Activated T-helper 1 cell treated with anti-CD3 and anti-CD28 coated beads, Interleukin-12 subunit alpha, Interleukin-12 subunit beta, Interleukin-2, Interleukin-4 antibody, amounts not matched to agents 30 ng/mL and 10 ng/mL and 1 ng/mL, durations not matched to agents 14 hours and 24 hours and 36 hours (primary cell): ENCODE measurements around the gene MAGI1. TPM values are rescaled to one million over a fixed set of nuclear protein-coding genes. Genes with fewer than 3 reads are reported as not detected.
"Not testable (repeated sequence)": the region's sequence is repeated elsewhere in the genome, so short reads cannot be mapped to it uniquely, and the experiment has no call there.

ENCODE experiments used
- DNase-seq: peaks from one replicate; pipeline ENCODE4 v3.0.0; 2021; ENCODE audit warnings: low spot score
- H3K27ac Mint-ChIP-seq: one replicate; pipeline ENCODE4 v1.8.0; 2021; ENCODE audit warnings: mild to moderate bottlenecking, mixed read lengths
- H3K27me3 Mint-ChIP-seq: one replicate; pipeline ENCODE4 v1.8.0; 2022; ENCODE audit warnings: mild to moderate bottlenecking, moderate library complexity, mixed read lengths; ENCODE audit not compliant: insufficient read depth
- H3K36me3 Mint-ChIP-seq: one replicate; pipeline ENCODE4 v1.8.0; 2021; ENCODE audit warnings: low read depth, mixed read lengths
- H3K4me1 Mint-ChIP-seq: one replicate; pipeline ENCODE4 v1.8.0; 2021; ENCODE audit warnings: low read depth, mixed read lengths
- H3K4me3 Mint-ChIP-seq: one replicate; pipeline ENCODE4 v1.8.0; 2021; ENCODE audit warnings: mild to moderate bottlenecking, moderate library complexity, mixed read lengths
- H3K9me3 Mint-ChIP-seq: one replicate; pipeline ENCODE4 v1.8.0; 2021; ENCODE audit warnings: mixed read lengths
- intact Hi-C: fragments of 100-400 bp; cut with micrococcal nuclease; formaldehyde crosslinking; loops from one replicate; pipeline ENCODE4 v1.15.1; 2024
- total RNA-seq: library from RNA; stranded (reverse); gene quantifications from 2 replicates; pipeline ENCODE4 v1.2.3, GENCODE V29; 2022

The MAGI1 gene
- total RNA-seq, 1 donor from 2014 or later: 0.75 TPM

DNA sequence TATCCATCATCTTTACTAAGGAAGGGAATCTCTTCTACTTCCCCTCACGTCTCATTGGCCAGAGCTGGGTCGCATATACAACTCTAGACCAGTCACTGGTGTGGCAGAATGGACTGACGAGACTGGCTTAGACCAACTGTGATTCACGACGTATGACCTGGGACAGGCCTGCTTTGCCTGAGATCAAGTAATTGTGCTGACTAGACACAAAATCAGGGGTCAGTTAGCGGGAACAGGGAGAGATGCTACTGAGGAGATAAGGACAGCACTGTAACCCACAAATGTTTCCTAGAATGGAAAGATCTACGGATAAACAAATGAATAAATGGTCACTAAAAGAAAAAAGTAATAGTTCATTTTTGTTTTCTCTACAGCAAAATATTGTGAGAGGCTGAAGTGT lies 308.3 kb downstream of the MAGI1 start:
- Mint-ChIP-seq H3K27ac (no peak overlapping the region), H3K4me3 (no peak overlapping the region), H3K27me3 (peaks cover 2% of the 10 kb centered on the region), H3K4me1 (no peaks in the 10 kb centered on the region), H3K36me3 (no peaks in the 10 kb centered on the region), H3K9me3 (no peaks in the 10 kb centered on the region)
- DNase-seq: no peak
- intact Hi-C loops: no loop called here

DNA sequence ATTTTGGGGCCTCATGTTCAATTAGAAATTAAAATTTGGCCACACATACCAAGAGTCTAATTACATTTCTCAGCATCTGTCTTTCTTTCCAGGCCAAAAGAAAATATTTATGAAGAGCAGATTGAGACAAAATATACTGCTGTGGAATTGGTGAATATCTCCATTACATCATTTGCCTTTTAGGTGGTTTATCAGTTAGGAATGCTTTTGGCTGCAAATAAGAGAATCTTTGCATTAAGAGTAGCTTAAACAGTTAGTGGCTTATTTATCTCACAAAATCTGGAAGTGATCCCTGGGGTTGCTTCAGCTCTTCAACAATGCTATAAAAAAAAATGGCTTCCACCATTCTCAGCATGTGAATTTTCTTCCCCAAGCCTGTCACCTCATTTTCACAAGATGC lies 308.7 kb downstream of the MAGI1 start:
- Mint-ChIP-seq H3K9me3 (no peaks in the 10 kb centered on the region), H3K36me3 (no peaks in the 10 kb centered on the region), H3K27me3 (peaks cover 2% of the 10 kb centered on the region), H3K27ac (no peak overlapping the region), H3K4me1 (no peaks in the 10 kb centered on the region), H3K4me3 (no peak overlapping the region)
- intact Hi-C loops: no loop called here
- DNase-seq: no peak

DNA sequence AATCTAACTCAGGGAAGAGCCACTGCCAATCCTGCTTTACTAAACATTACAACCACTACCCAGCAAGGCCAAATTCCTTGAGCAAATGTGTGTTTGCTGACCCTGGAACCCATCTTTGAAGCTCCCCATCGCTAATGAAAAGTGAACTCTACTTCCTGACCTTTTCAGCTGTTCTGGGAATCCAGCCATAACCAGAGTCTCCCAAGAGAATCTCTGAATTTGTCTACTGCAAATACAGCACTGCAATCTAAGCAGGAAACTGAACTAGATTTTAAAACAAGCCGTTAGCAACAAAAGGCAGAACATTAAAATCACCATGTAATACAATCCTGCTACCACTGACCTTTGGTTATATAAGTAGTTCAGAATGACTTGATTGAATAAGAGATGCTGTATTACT lies 309.2 kb downstream of the MAGI1 start:
- no peak for DNase-seq
- no peaks in the 10 kb centered on the region for H3K36me3 Mint-ChIP-seq
- H3K27me3 Mint-ChIP-seq: peaks cover 2% of the 10 kb centered on the region
- no peaks in the 10 kb centered on the region for H3K4me1 Mint-ChIP-seq
- H3K27ac Mint-ChIP-seq: no peak overlapping the region
- H3K9me3 Mint-ChIP-seq: no peaks in the 10 kb centered on the region
- intact Hi-C loops: no loop called here
- H3K4me3 Mint-ChIP-seq: no peak overlapping the region

DNA sequence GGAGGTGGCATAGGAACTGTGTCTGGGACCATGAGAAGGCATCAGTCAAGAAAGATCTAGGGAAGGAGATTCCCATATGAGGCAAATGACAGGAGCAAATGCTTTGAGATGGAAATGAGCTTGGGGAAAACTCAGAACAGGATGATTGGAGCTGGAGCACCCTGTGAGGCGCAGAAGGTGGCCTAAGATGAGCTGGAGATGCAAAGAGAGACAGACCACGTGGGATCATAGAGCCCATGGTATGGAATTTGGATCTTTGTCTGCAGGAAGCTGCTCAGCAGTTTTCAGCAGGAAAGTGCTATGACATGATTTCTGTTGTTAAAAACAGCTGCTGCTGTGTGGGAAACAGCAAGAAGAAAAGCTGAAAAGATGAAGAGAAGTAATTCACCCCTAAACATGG lies 310.6 kb downstream of the MAGI1 start:
- Mint-ChIP-seq H3K4me3 (no peak overlapping the region), H3K36me3 (no peaks in the 10 kb centered on the region), H3K4me1 (no peaks in the 10 kb centered on the region), H3K9me3 (no peaks in the 10 kb centered on the region), H3K27me3 (no peaks in the 10 kb centered on the region), H3K27ac (no peak overlapping the region)
- intact Hi-C loops: no loop called here
- no peak for DNase-seq

DNA sequence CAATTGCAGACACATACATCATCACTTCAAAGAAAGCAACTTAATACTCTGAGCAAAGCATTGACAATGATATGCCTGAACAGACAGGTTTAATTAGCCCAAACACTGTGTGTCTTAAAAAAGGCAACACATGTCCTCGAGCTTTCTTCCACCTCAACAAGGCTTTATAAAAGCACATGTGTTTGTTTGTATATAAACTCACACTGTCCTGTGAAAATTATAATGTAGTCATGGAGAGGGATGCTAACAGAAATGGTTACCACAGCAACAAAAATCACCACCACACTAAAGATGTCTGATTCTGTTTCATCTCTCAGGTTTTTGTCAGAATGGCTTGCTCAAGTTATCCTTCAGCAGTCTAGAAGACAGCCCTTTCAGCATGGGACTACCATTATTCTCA lies 314.7 kb downstream of the MAGI1 start:
- H3K27ac Mint-ChIP-seq: no peak overlapping the region

DNA sequence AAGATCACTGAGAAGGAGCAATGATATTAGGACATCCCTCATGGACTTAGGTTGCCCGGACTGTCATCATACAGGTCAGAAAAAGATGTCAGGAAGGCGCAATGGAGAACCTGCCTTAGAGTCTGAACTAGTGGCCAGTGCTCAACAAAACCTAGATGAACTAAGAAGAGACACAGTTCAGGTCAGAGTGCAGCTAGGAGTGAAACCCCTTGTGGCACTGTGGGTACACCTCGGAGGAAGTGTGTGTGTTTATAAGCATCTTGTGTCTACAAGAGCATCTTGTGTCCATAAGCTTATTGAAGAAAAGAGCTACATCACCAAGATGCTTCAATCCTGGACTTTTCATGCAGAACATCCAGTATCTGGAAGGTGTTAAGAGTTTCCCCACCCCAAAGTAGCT lies 315.7 kb downstream of the MAGI1 start:
- Mint-ChIP-seq H3K27ac (no peak overlapping the region), H3K4me1 (no peaks in the 10 kb centered on the region), H3K9me3 (no peaks in the 10 kb centered on the region), H3K36me3 (no peaks in the 10 kb centered on the region), H3K4me3 (no peak overlapping the region), H3K27me3 (no peaks in the 10 kb centered on the region)
- intact Hi-C loops: no loop called here
- no peak for DNase-seq

More for the DNA sequence above, 314.7 kb downstream of the MAGI1 start:
- Mint-ChIP-seq H3K4me1 (no peaks in the 10 kb centered on the region), H3K9me3 (no peaks in the 10 kb centered on the region), H3K27me3 (no peaks in the 10 kb centered on the region), H3K4me3 (no peak overlapping the region), H3K36me3 (no peaks in the 10 kb centered on the region)
- intact Hi-C loops: no loop called here
- no peak for DNase-seq

DNA sequence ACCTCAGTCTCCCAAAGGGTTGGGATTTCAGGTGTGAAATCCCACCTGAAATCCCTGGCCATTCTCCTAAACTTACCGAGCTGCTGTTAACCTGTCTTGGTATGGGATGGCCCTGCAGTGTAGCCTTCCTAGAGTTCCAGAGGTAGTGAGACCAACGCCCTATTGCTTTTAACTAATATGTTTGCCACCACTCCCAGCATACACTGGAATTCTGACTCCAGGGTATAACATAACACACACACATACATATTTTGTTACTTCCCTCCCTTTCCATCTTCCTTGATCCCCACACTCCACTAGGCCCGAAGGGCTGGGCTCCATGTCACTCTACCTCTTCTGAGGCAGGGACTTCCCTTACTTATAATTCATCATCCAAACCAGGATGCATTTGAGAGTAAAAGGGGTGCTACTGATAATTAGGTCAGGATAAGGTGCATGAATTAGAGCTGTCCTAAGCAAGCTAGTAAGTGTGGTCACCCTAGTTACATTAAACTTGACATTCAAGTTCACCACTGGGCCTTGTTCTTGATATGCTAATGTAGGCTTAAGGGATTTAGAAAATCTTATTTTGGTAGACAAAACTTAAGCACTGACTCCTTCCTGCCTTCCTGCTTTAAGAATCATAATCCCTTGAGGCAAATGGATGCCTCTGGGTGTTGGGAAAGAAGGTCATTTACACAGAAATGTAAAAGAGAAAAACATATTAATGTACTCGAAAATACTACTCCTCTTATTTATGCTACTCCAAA lies 317.6 kb downstream of the MAGI1 start:
- Mint-ChIP-seq H3K4me1 (no peaks in the 10 kb centered on the region), H3K4me3 (no peak overlapping the region), H3K9me3 (no peaks in the 10 kb centered on the region), H3K27me3 (no peaks in the 10 kb centered on the region), H3K27ac (no peak overlapping the region), H3K36me3 (no peaks in the 10 kb centered on the region)
- no peak for DNase-seq
- intact Hi-C loops: no loop called here

DNA sequence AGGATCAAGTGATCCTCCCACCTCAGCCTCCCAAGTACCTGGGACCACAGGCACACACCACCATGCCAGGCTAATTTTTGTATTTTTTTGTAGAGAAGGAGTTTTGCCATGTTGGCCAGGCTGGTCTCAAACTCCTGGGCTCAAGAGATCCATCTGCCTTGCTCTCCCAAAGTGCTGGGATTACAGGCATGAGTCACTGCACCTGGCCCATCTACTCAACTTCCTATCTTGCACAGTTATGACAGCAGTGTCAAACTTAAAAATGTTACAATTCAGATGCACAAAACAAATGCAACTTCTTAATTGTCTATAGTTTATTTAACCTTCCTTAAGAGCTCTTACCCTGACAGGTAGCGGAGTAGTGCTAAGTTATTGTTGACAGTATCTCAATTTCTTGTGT lies 319.1 kb downstream of the MAGI1 start:
- H3K27me3 Mint-ChIP-seq, H3K36me3 Mint-ChIP-seq, H3K27ac Mint-ChIP-seq, DNase-seq, H3K9me3 Mint-ChIP-seq, H3K4me1 Mint-ChIP-seq, H3K4me3 Mint-ChIP-seq, intact Hi-C loops: not testable (repeated sequence)

DNA sequence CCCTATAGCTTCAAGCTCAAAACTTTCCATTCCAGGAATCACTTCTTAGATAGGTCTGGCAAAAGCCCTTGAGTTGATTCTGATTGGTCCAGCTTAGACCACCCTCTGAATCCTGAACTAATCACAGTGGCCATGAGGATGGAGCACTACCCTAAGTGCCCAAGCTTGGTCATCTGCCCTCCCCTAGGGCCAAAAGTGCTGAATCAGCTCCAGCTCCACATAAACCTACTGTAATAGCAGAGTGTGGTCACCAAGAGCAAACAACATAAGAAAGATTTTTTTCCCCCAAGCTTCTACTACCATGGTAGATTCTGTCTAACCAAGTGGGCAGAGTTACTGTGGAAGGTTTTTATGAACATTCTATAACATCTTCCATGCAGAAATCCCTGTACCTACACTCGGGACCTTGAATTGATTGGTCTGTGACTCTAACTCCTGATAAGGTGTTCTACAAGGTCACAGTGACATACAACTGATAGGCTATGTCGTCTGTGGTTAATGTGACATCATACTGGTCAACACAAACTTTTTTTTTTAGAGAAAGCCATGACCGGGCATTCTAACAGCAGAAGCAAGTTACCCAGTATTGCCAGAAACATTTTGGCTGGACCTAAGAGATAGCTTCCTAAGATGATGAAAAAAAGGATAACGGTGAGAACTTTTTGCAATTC lies 320.9 kb downstream of the MAGI1 start:
- Mint-ChIP-seq H3K27ac (no peak overlapping the region), H3K9me3 (no peaks in the 10 kb centered on the region), H3K36me3 (no peaks in the 10 kb centered on the region), H3K4me3 (no peak overlapping the region), H3K4me1 (no peaks in the 10 kb centered on the region), H3K27me3 (no peaks in the 10 kb centered on the region)
- no peak for DNase-seq
- intact Hi-C loops: no loop called here

DNA sequence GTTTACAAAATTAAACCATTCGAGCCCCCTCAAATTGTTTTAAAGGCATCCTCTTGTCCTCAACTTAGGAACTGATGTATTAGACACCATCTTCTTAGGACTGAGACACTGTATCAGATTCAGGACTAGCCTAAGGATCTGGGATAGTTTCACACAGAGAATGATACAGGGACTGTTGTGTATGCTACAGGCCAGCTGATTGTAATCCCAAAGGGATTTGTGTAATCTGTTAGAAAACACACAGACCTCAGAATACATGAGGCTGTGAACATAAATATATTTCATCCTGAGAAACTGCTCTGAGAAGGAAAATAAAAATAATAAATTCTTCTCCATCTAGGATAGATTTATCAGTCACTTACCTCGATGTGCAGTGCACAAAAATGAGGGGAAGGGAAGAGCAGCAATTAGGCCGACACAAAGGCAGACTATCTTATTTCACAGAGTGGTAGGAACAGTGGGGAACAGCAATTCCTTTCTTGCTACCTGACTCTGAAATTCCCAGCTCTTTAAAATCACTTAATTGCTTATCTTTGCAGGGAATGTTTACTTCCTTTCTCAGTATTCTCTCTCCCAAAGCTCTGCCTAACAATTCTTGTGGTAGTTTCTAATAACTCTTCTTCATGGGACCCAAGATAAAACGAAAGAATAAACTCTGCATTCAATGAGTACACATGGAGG lies 322.5 kb downstream of the MAGI1 start:
- Mint-ChIP-seq H3K9me3 (no peaks in the 10 kb centered on the region), H3K4me3 (no peak overlapping the region), H3K27me3 (no peaks in the 10 kb centered on the region), H3K4me1 (no peaks in the 10 kb centered on the region), H3K36me3 (no peaks in the 10 kb centered on the region), H3K27ac (no peak overlapping the region)
- intact Hi-C loops: no loop called here
- no peak for DNase-seq

DNA sequence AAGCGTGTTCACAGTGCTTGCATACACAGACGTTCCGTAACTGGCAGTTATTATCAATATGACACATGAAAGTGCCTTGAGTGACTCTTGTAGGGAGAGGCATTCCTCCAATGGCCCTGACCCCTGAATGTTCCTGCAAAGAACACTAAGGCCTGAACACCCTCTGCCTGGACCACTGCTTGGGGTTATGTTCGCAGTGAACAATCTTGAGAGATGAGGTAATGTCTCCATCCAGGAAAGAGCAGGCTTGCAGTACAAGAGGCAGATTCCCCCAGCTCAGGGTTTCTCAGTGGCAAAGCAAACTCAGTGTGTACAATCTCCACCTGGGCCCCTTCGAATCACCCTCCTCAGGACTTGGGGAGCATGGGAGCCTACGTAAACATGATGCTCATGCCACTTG lies 324.6 kb downstream of the MAGI1 start:
- Mint-ChIP-seq H3K27ac (no peak overlapping the region), H3K4me3 (no peak overlapping the region), H3K9me3 (no peaks in the 10 kb centered on the region), H3K27me3 (no peaks in the 10 kb centered on the region), H3K4me1 (no peaks in the 10 kb centered on the region), H3K36me3 (no peaks in the 10 kb centered on the region)
- intact Hi-C loops: no loop called here
- no peak for DNase-seq

DNA sequence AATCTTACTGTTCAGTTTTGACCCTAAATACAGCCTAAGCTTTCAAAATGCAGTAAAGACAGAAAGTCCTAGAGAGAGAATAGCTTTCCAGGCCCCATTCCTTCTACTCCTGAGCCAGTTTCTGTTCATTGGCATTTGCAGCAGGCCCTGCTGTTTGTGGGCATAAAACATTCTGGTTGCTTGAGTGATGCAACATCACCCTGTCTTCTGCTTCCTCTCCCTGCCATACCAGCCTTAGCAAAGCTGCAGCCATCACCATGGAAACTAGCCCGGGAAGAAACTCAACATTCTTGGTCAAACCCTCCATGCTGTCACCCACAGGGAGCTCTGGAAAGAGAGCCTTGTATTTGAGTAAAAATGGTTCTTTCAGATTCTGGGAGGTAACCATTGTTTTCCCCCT lies 325.7 kb downstream of the MAGI1 start:
- Mint-ChIP-seq H3K27me3 (no peaks in the 10 kb centered on the region), H3K27ac (no peak overlapping the region), H3K36me3 (no peaks in the 10 kb centered on the region), H3K9me3 (no peaks in the 10 kb centered on the region), H3K4me1 (no peaks in the 10 kb centered on the region), H3K4me3 (no peak overlapping the region)
- intact Hi-C loops: no loop called here
- DNase-seq: no peak

DNA sequence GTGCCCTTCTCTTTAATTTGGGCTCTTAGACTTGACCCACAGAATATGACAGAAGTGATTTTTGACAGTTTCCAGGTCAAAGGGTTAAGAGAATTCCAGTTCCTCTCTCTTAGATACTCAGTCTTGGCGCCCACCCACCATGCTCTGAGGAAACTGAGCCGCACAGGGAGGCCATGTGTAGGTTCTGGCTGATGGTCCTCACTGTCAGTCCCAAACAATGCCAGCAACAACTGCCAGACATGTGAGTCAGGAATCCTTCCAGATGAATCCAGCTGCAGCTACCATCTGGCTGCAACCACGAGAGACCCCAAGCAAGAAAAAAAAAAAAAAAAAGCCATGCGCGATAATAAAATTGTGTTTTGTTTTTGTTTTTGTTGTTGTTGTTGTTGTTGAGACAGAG lies 326.6 kb downstream of the MAGI1 start:
- intact Hi-C loops: no loop called here
- Mint-ChIP-seq H3K27me3 (no peaks in the 10 kb centered on the region), H3K4me3 (no peak overlapping the region), H3K9me3 (no peaks in the 10 kb centered on the region), H3K36me3 (no peaks in the 10 kb centered on the region), H3K4me1 (no peaks in the 10 kb centered on the region), H3K27ac (no peak overlapping the region)
- DNase-seq: no peak
